Transverse colon (tissue), 4 donors: ENCODE data around the gene PUM2.

Source experiments
- CTCF ChIP-seq, 5 experiments: fragments of 200-600 bp in 3 of 5; fragments of 450-650 bp in 2 of 5; sonication (generic) in 3 of 5; IDR thresholded peaks; 1 replicate in 2 of 5; 2 replicates in 3 of 5; pipeline ENCODE4 v1.5.1; 2016 to 2017; ENCODE audit warnings: antibody characterized with exemption in 5 of 5, inconsistent platforms in 3 of 5, mild to moderate bottlenecking in 2 of 5, moderate library complexity in 1 of 5
- EP300 ChIP-seq: sonication (generic); formaldehyde crosslinking; IDR thresholded peaks from one replicate; pipeline ENCODE4 v1.6.1; 2017; ENCODE audit warnings: antibody characterized with exemption, low read depth
- POLR2A ChIP-seq: fragments of 450-650 bp; IDR thresholded peaks from one replicate; pipeline ENCODE4 v1.6.1; 2016; ENCODE audit warnings: antibody characterized with exemption, mild to moderate bottlenecking, moderate library complexity
- POLR2AphosphoS5 ChIP-seq, 3 donors: sonication (generic); formaldehyde crosslinking; IDR thresholded peaks; one replicate each; pipeline ENCODE4 v1.6.1; 2016; ENCODE audit warnings: antibody characterized with exemption in 3 of 3

GRCh38 chr2:20220806-20221554 lies 129.7 kb downstream of the PUM2 start:
- TF ChIP-seq CTCF (IDR thresholded peaks at IDR 0.05): no peak
- no peak for TF ChIP-seq POLR2A
- TF ChIP-seq POLR2AphosphoS5 (IDR thresholded peaks at IDR 0.05): no peak
- TF ChIP-seq EP300: no peak
